NCI-H1092 (cell line): ENCODE data around the gene EWSR1.
A peak's percentile ranks its signal among the peaks of the same experiment; 100 is the strongest.

Experiments used
- DNase-seq: peaks from one replicate; lab custom pipeline; 2025; lab: John Stamatoyannopoulos, UW

EWSR1 gene

GRCh38 chr22:29251265-29251664 lies 16.8 kb upstream of the EWSR1 start:
- no peak for DNase-seq

- DNase-seq: no peak
Measured at GRCh38 chr22:29251981-29252911, 15.8 kb upstream of the EWSR1 start.

- no peak for DNase-seq
Measured at GRCh38 chr22:29253561-29254285, 14.3 kb upstream of the EWSR1 start.

GRCh38 chr22:29254286-29254660 lies 13.8 kb upstream of the EWSR1 start:
- no peak for DNase-seq

GRCh38 chr22:29255064-29255621 lies 12.9 kb upstream of the EWSR1 start:
- no peak for DNase-seq

- DNase-seq: no peak
Measured at GRCh38 chr22:29256606-29257325, 11.3 kb upstream of the EWSR1 start.

GRCh38 chr22:29257751-29258181 lies 10.3 kb upstream of the EWSR1 start:
- no peak for DNase-seq

GRCh38 chr22:29258407-29259252 lies 9.4 kb upstream of the EWSR1 start:
- no peak for DNase-seq

GRCh38 chr22:29259253-29259899 lies 8.7 kb upstream of the EWSR1 start:
- no peak for DNase-seq

- no peak for DNase-seq
Measured at GRCh38 chr22:29260031-29260560, 8.0 kb upstream of the EWSR1 start.

GRCh38 chr22:29260601-29261315 lies 7.3 kb upstream of the EWSR1 start:
- no peak for DNase-seq

- no peak for DNase-seq
Measured at GRCh38 chr22:29263791-29264276, 4.2 kb upstream of the EWSR1 start.

GRCh38 chr22:29265305-29265704 lies 2.8 kb upstream of the EWSR1 start:
- DNase-seq: no peak

GRCh38 chr22:29265929-29266328 lies 2.1 kb upstream of the EWSR1 start:
- DNase-seq: no peak

GRCh38 chr22:29266564-29267461 lies 1.3 kb upstream of the EWSR1 start:
- DNase-seq: no peak

- DNase-seq: no peak
Measured at GRCh38 chr22:29267462-29267857, 608 bp upstream of the EWSR1 start.

- DNase-seq: peak; percentile 34
Measured at GRCh38 chr22:29268511-29269229, 602 bp downstream of the EWSR1 start.

GRCh38 chr22:29269230-29269604 lies 1.1 kb downstream of the EWSR1 start:
- no peak for DNase-seq
